ENCODE data around the gene BRD3OS.
A peak's percentile ranks its signal among the peaks of the same experiment; 100 is the strongest.

The BRD3OS gene

GRCh38 chr9:134053941-134054761 is 28.9 kb downstream of the BRD3OS start:
- DNase-seq, result no peak

- no peak for DNase-seq
Measured at GRCh38 chr9:134054891-134055811, 29.9 kb downstream of the BRD3OS start.

- DNase-seq, result peak; percentile 57 to 64
Measured at GRCh38 chr9:134055981-134056461, 30.7 kb downstream of the BRD3OS start.

- DNase-seq, result no peak
Measured at GRCh38 chr9:134056483-134057306, 31.4 kb downstream of the BRD3OS start.

GRCh38 chr9:134057307-134057657 is 32.0 kb downstream of the BRD3OS start:
- no peak for DNase-seq

GRCh38 chr9:134057751-134058701 is 32.7 kb downstream of the BRD3OS start:
- DNase-seq, result no peak

GRCh38 chr9:134058716-134059115 is 33.4 kb downstream of the BRD3OS start:
- DNase-seq, result no peak

GRCh38 chr9:134059188-134059641 is 33.9 kb downstream of the BRD3OS start:
- no peak for DNase-seq

- no peak for DNase-seq
Measured at GRCh38 chr9:134059661-134060395, 34.5 kb downstream of the BRD3OS start.

- no peak for DNase-seq
Measured at GRCh38 chr9:134060546-134060945, 35.3 kb downstream of the BRD3OS start.

GRCh38 chr9:134061019-134061687 is 35.9 kb downstream of the BRD3OS start:
- DNase-seq, result no peak

GRCh38 chr9:134061688-134062371 is 36.5 kb downstream of the BRD3OS start:
- no peak for DNase-seq

- no peak for DNase-seq
Measured at GRCh38 chr9:134062461-134063087, 37.3 kb downstream of the BRD3OS start.

GRCh38 chr9:134063088-134063570 is 37.8 kb downstream of the BRD3OS start:
- DNase-seq, result no peak

- DNase-seq, result no peak
Measured at GRCh38 chr9:134063571-134064450, 38.5 kb downstream of the BRD3OS start.

GRCh38 chr9:134064711-134065110 is 39.4 kb downstream of the BRD3OS start:
- no peak for DNase-seq

- no peak for DNase-seq
Measured at GRCh38 chr9:134065612-134066419, 40.5 kb downstream of the BRD3OS start.

Measured in cerebellar nuclear complex (tissue), 1 donor.